ENCODE results near the gene IP6K3. TPM values are rescaled to one million over a fixed set of nuclear protein-coding genes. Genes with fewer than 3 reads are reported as not detected.

Gene IP6K3, protein sequence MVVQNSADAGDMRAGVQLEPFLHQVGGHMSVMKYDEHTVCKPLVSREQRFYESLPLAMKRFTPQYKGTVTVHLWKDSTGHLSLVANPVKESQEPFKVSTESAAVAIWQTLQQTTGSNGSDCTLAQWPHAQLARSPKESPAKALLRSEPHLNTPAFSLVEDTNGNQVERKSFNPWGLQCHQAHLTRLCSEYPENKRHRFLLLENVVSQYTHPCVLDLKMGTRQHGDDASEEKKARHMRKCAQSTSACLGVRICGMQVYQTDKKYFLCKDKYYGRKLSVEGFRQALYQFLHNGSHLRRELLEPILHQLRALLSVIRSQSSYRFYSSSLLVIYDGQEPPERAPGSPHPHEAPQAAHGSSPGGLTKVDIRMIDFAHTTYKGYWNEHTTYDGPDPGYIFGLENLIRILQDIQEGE
- 62.6 and 88.2 TPM in 2 replicates for total RNA-seq (2014; rRNA removed)
- 41.8 TPM for polyA plus RNA-seq (2012)

DNA sequence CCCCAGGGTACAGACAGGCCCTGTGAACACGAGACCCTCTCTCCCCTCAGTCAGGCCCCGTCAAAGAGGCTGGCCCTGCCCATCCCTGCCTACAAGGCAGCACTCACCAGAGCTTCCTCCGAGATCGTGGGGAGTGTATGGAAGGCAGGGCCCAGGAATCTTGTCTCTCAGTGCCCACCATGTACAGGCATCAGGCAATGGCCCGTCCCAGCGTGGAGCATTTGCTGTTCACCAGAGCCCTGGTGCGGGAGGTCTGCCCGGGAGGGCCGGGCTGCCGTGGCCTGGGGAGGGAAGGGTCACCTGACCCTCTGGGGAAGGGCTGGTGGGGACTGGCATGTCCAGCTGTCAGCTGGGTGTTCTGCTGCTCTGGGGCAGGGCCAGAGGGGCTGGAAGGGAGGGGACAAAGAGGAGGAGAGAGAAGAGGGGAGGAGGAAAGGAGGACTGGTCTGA, at the start of gene IP6K3:
Gene IP6K3, minus strand, starts transcription at position 255 of the 450 bp plus-strand sequence. CDS start 11,429 bp downstream, outside the sequence.
- peak; percentile 93 for DNase-seq (ENCODE audit: low read depth)

DNA sequence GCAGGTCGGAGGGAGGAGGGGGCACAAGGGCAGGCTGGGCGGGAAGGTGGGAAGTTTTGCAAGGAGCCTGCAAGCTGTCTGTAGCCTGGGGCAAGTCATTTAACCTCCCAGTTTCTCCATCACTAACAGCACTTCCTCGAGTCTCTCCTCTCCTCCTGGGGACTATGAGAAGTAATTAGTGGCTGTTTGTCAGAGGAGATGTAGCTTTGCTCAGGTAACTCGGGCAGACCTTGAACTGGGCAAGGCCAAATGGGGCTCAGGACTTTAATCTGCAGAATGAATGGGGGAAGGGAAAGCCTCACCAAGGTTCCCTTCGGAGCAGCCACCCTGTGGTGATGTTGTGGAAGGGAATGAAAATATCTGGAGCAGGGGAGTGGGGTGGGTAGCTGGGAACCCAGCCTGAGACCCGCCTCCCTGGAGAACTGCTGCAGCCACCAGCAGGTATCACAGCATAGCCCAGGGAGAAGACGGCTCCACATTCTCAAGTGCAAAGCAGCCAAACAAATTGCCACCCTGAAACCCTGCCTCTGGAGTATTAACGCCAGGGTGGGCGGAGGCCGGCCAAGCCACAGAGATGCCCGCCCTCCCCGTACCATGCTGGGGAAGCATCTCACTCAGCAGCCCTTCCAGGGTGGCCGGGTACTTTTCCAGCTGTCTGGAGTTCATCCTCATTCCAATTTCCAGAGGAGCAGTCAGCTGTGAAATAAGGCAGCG, 48.4 kb upstream of the IP6K3 start:
- DNase-seq (ENCODE audit: low read depth): no peak

- DNase-seq (ENCODE audit: low read depth): no peak
Measured at GRCh38 chr6:33792981-33793380, 46.3 kb upstream of the IP6K3 start.

DNA sequence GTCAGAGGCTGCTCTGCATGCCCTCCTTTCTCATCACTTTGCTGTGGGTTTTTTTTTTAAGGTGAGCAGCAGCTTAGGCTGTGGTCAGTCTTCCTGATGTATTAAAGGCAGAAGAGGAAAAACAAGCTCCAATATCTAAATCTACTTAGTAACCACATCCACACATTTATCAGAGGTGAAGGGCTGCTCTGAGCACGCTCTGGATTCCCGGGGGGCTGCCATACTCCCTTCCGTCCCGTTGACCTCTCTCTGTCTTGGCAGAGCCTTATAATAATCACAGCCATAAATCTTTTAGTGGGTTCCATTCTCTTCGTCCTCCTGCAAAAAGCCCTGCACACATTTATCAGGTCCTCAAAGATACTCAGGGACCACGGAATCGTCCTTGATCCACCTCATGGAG, 44.9 kb upstream of the IP6K3 start:
- no peak for DNase-seq (ENCODE audit: low read depth)

GRCh38 chr6:33790910-33791309, 44.2 kb upstream of the IP6K3 start:
- no peak for DNase-seq (ENCODE audit: low read depth)

DNA sequence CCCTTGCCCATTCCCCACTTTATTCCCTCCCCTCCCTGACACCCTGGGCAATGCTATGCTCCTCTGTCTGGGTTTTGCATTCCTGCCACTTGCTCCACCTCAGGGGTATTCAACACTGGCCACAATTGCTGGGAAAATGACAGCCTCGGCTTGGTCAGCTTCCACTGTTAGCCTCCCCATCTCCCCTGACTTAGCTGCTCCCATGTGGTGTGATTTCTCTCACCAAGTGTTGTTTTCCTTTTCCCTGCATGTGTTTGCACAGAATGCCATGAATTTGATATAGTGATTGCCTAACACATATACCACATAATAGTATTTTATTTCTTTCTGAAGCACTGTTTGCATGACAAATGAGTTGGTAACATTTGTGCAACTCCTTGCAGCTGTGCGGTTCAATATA, 43.7 kb upstream of the IP6K3 start:
- peak; percentile 94 for DNase-seq (ENCODE audit: low read depth)

DNA sequence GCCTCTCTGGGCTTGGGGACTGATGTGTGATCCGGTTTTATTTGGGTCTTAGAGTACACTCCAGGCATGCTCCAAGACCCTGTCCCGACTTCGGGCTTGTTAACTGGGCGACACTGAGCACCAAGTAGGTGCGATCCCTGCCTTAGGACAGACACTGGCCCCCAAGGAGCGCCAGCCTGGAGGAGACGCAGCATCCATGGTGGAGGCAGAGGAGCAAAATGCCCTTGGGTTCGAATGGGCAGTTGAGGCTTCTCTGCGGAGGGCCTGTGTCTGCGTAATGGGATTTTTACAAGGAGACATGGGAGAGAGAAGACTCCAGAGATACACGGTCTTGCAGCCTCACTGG, 42.8 kb upstream of the IP6K3 start:
- no peak for DNase-seq (ENCODE audit: low read depth)

DNA sequence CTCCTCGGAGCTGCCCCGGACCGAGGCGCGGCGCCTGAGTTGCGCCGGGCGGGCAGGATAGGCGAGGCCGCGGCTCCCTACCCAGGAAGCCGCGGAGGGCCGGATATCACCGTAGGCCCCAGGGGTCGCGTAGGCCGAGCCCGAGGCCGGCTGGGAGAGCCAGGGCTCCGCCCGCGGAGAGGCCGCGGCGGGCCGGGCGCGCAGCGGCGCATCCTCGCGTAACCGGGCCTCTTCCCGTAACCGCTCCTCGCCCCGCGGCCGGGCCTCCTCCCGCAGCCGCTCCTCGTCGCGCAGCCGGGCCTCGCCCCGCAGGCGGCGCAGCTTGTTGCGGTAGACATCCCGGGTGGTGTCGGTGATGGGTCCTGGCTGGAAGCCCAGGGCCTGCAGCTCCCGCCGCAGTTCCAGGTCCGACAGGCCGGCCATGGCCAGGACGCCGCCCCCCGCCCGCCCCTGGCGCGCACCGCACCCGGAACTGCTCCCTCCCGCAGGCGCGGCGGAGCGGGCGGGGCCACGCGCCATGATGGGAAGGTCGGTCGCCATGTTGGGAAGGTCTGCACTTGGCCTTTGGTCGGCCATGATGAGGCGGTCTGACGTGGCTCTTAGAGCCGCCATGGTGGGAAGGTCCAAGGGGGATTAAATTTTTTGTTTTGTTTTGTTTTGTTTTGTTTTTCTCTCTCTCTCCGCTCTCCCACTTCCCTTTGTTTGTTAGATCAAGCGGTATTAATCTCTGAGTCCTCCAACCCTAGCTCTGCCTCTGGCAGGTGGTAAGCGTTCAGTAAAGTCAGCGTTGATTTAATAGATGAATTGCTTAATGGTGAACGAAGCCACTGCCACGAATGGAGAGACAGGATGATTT, 42.2 kb upstream of the IP6K3 start, which contains the start of gene LEMD2:
Gene LEMD2, minus strand, starts transcription at position 437 of the 856 bp plus-strand sequence. Its CDS starts 14 bp downstream, at position 423.
- DNase-seq (ENCODE audit: low read depth): peak; percentile 92

- DNase-seq (ENCODE audit: low read depth): peak; percentile 82
Measured at GRCh38 chr6:33787954-33788693, 41.4 kb upstream of the IP6K3 start.

- DNase-seq (ENCODE audit: low read depth): peak; percentile 56
Measured at GRCh38 chr6:33787346-33787953, 40.7 kb upstream of the IP6K3 start.

DNA sequence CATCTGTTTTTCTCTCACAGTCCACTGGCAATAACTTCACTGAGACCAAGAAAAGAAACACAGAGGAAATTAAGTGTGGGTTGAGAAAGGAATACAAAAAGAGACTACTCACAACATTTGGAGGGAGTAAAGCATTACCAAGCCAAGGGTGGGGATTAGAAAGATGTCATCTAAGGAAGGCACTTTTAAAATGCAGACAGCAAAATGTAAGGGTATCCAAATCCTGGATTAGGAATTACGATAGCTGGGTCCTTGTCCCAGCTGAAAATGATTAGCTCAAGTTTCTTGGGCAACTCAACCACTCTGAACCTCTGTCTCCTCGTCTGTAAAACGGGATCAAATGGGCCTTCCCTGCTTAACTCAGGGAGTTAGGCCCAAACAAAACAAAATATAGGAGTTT, 40.0 kb upstream of the IP6K3 start:
- no peak for DNase-seq (ENCODE audit: low read depth)

DNA sequence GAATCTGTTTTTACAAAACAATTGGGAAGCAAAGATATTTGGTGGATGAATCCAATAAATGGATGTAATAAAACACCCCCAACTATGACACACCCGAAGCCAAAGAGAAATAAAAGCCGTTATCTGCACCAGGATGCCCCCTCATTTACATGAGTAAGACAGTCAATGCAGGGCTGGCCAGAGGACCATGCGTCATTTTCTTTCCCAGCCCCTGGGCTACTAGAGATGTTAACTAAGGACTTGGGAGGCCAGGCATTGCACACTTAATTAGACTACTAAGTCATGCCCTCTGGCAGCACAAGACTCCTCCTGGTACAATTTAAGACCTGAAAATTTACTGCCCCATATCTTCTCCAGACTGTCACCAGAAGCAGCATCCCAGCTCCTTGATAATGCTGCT, 39.1 kb upstream of the IP6K3 start:
- peak; percentile 50 for DNase-seq (ENCODE audit: low read depth)

- DNase-seq (ENCODE audit: low read depth): no peak
Measured at GRCh38 chr6:33784787-33785186, 38.1 kb upstream of the IP6K3 start.

GRCh38 chr6:33783781-33784520, 37.2 kb upstream of the IP6K3 start:
- no peak for DNase-seq (ENCODE audit: low read depth)

- no peak for DNase-seq (ENCODE audit: low read depth)
Measured at GRCh38 chr6:33782561-33782960, 35.9 kb upstream of the IP6K3 start.

DNA sequence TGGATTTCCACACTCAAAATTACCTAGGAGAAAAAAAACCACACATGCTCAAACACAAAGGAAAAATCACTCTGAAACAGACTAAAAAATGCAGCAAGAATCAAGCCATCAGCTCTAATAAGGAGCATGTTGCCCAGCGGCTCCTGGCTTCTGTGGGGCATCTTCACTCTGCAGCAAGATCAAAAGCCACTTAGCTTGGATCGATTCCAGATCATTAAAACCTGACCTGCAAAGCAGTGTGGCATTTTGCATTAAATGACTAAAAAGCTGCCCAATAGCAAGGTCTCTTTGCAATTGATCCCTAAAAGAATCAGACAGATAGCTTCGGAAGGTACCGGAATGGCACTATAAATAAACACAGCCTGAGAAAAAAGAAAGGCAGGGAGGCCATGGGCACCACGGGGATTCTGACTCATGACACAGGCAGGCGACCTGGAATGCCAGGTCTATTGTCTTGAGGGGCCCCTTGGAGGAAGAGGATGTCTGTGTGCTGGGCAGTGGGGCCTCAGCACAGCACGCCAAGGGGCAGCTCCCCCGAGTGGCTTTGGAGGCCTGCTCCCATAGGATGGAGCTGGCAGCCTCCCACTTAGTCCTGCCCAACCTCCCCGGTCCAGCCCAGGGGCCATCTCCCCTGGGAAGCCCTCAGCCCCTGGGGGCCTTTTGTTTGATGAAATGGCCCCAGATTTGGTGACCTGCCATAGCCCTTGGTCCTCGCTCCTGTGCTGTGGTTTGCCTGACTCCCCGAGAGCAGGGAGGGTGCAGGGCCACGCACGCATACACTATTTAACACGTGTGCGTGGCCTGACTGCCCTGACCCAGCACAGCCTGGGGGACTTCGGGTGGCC, 34.6 kb upstream of the IP6K3 start:
- DNase-seq (ENCODE audit: low read depth): peak; percentile 63

- DNase-seq (ENCODE audit: low read depth): no peak
Measured at GRCh38 chr6:33779895-33780294, 33.2 kb upstream of the IP6K3 start.

DNA sequence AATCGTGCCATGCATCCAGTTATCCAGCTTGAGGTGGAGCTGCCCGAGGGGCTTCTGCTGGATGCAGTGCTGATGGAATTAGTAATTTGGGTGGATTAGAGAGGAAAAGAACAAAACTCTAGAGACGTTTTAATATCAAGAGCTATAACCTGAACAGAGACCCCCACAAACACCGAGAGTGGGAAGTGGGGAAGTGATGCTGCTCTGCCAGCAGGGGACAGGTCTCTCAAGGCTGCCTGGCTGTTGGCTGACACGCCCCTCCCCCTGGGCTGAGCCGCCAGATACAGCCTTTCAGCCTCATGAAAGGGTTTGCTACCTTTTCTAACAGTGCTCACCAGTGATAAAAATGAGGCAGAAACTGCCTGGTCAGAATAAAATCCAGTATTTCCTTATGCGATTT, 32.6 kb upstream of the IP6K3 start:
- DNase-seq (ENCODE audit: low read depth): no peak
